Smooth muscle cell (in vitro differentiated cells): ENCODE data around the gene PLGRKT. TPM values are rescaled to one million over a fixed set of nuclear protein-coding genes. Genes with fewer than 3 reads are reported as not detected.
"Not testable (repeated sequence)": the region's sequence is repeated elsewhere in the genome, so short reads cannot be mapped to it uniquely, and the experiment has no call there.

Source experiments
- DNase-seq: peaks from one replicate; lab custom pipeline; 2025; ENCODE audit not compliant: unreplicated experiment; lab: John Stamatoyannopoulos, UW
- H2AFZ ChIP-seq: fragments of 200-600 bp; sonication (generic); 2 replicates; pipeline ENCODE4 v1.6.0; 2016; ENCODE audit warnings: antibody characterized with exemption, low read depth, mild to moderate bottlenecking
- H3F3A ChIP-seq: fragments of 200-600 bp; sonication (generic); 2 replicates; pipeline ENCODE4 v1.6.0; 2017; ENCODE audit warnings: antibody characterized with exemption, low read depth
- H3K27ac ChIP-seq: fragments of 200-600 bp; sonication (generic); 2 replicates; pipeline ENCODE4 v1.5.1; 2016; ENCODE audit warnings: low read depth, mild to moderate bottlenecking
- H3K27me3 ChIP-seq: fragments of 200-600 bp; sonication (generic); 2 replicates; pipeline ENCODE4 v1.6.1; 2016; ENCODE audit warnings: low read depth, mild to moderate bottlenecking
- H3K36me3 ChIP-seq: fragments of 200-600 bp; sonication (generic); 2 replicates; pipeline ENCODE4 v1.5.1; 2016; ENCODE audit warnings: low read depth
- H3K4me1 ChIP-seq: fragments of 200-600 bp; sonication (generic); 2 replicates; pipeline ENCODE4 v1.5.1; 2016; ENCODE audit warnings: low read depth
- H3K4me2 ChIP-seq: fragments of 200-600 bp; sonication (generic); 2 replicates; pipeline ENCODE4 v1.6.0; 2016; ENCODE audit warnings: mild to moderate bottlenecking
- H3K4me3 ChIP-seq: fragments of 200-600 bp; sonication (generic); 2 replicates; pipeline ENCODE4 v1.5.1; 2016; ENCODE audit warnings: mild to moderate bottlenecking
- H3K79me2 ChIP-seq: fragments of 200-600 bp; sonication (generic); 2 replicates; pipeline ENCODE4 v1.6.0; 2016; ENCODE audit warnings: low read depth, mild to moderate bottlenecking
- H3K9ac ChIP-seq: fragments of 200-600 bp; sonication (generic); 2 replicates; pipeline ENCODE4 v1.6.0; 2016; ENCODE audit warnings: low read depth
- H3K9me3 ChIP-seq: fragments of 200-600 bp; sonication (generic); replicated peaks from 2 replicates; pipeline ENCODE4 v1.5.1; 2016; ENCODE audit warnings: low read depth
- H4K20me1 ChIP-seq: fragments of 200-600 bp; sonication (generic); 2 replicates; pipeline ENCODE4 v1.6.0; 2016; ENCODE audit warnings: low read depth
- CTCF ChIP-seq: fragments of 200-600 bp; sonication (generic); IDR thresholded peaks from 2 replicates; pipeline ENCODE4 v1.5.1; 2017; ENCODE audit warnings: borderline replicate concordance, mild to moderate bottlenecking, antibody characterized with exemption; ENCODE audit not compliant: insufficient read depth, poor library complexity, severe bottlenecking
- WGBS: methylation state at CpG from one replicate; pipeline ENCODE4 v1.1.7; 2016; ENCODE audit warnings: low lambda C conversion rate; 5-methylcytosine and 5-hydroxymethylcytosine counted together
- polyA plus RNA-seq: library from polyadenylated mRNA; unstranded; fragments of >200 nt; fragmentation: Nextera tagmentation; extraction: Ambion mirVana; gene quantifications from 2 replicates; pipeline ENCODE4 v1.2.1, GENCODE V29; 2016
- total RNA-seq: library from RNA; depleted of rRNA; stranded (reverse); fragments of >200 nt; gene quantifications from 2 replicates; pipeline ENCODE4 v1.2.3, GENCODE V29; 2014

Gene PLGRKT
- total and polyA plus RNA-seq, 2 experiments from 2014 or later: 39.8 to 40.1 TPM

- not testable (repeated sequence) for H3K4me1 ChIP-seq, H4K20me1 ChIP-seq, H3F3A ChIP-seq, H3K27ac ChIP-seq, H3K4me2 ChIP-seq, DNase-seq, H3K36me3 ChIP-seq, H3K9ac ChIP-seq, H2AFZ ChIP-seq, H3K79me2 ChIP-seq, H3K27me3 ChIP-seq, H3K9me3 ChIP-seq, H3K4me3 ChIP-seq
- WGBS: 95% methylated on average over 24 of the region's 24 CpGs
These were observed 4.8 kb downstream of the PLGRKT start for GRCh38 chr9:5432890-5433289.

- no peaks in the 10 kb centered on the region for H3K4me1 ChIP-seq
- no peak for DNase-seq
- H3K27ac ChIP-seq: no peak overlapping the region
- H2AFZ ChIP-seq: no peak overlapping the region
- WGBS: 86% methylated on average over 3 of the region's 3 CpGs
- no peak overlapping the region for H3K4me3 ChIP-seq
- H3K27me3 ChIP-seq: no peaks in the 10 kb centered on the region
- H3K9me3 ChIP-seq: no peaks in the 10 kb centered on the region
- H3K36me3 ChIP-seq: no peaks in the 10 kb centered on the region
- no peak for TF ChIP-seq CTCF
- no peaks in the 10 kb centered on the region for H4K20me1 ChIP-seq
- H3K9ac ChIP-seq: no peak overlapping the region
- H3K4me2 ChIP-seq: no peak overlapping the region
- H3K79me2 ChIP-seq: no peaks in the 10 kb centered on the region
- H3F3A ChIP-seq: no peaks in the 10 kb centered on the region
These were observed 6.8 kb downstream of the PLGRKT start for GRCh38 chr9:5430912-5431311.

- Histone ChIP-seq H2AFZ (no peak overlapping the region), H3K9ac (no peak overlapping the region), H3K27ac (no peak overlapping the region), H3K9me3 (no peaks in the 10 kb centered on the region), H4K20me1 (no peaks in the 10 kb centered on the region), H3F3A (no peaks in the 10 kb centered on the region), H3K4me3 (no peak overlapping the region), H3K27me3 (no peaks in the 10 kb centered on the region), H3K79me2 (no peaks in the 10 kb centered on the region), H3K4me2 (no peak overlapping the region), H3K36me3 (no peaks in the 10 kb centered on the region), H3K4me1 (no peaks in the 10 kb centered on the region)
- WGBS: 97% methylated on average over 10 of the region's 10 CpGs
- no peak for DNase-seq
- no peak for TF ChIP-seq CTCF
These were observed 7.7 kb downstream of the PLGRKT start for GRCh38 chr9:5429873-5430564.

- no peak overlapping the region for H3K4me2 ChIP-seq
These were observed 8.8 kb downstream of the PLGRKT start for GRCh38 chr9:5428794-5429528.

More at GRCh38 chr9:5428794-5429528, 8.8 kb downstream of the PLGRKT start:
- Histone ChIP-seq H3K36me3 (no peaks in the 10 kb centered on the region), H3K4me3 (no peak overlapping the region), H3K27me3 (no peaks in the 10 kb centered on the region), H3K9ac (no peak overlapping the region), H3K9me3 (no peaks in the 10 kb centered on the region), H4K20me1 (no peaks in the 10 kb centered on the region), H2AFZ (no peak overlapping the region), H3K4me1 (no peaks in the 10 kb centered on the region), H3K27ac (no peak overlapping the region), H3K79me2 (no peaks in the 10 kb centered on the region), H3F3A (no peaks in the 10 kb centered on the region)
- DNase-seq: no peak
- no peak for TF ChIP-seq CTCF
- WGBS: 88% methylated on average over 2 of the region's 2 CpGs
